Nephron progenitor cell (in vitro differentiated cells): ENCODE measurements around the gene DPF3.

ENCODE experiments used
- DNase-seq: peaks from one replicate; pipeline ENCODE4 v3.0.0; 2021
- H3K27ac Mint-ChIP-seq: 2 replicates; pipeline ENCODE4 v1.8.0; 2021; ENCODE audit warnings: mild to moderate bottlenecking, moderate library complexity, mixed read lengths
- H3K27me3 Mint-ChIP-seq: 2 replicates; pipeline ENCODE4 v1.8.0; 2021; ENCODE audit warnings: mild to moderate bottlenecking, low read depth, mixed read lengths; ENCODE audit not compliant: poor library complexity
- H3K36me3 Mint-ChIP-seq: 2 replicates; pipeline ENCODE4 v1.8.0; 2021; ENCODE audit warnings: low read depth, mixed read lengths
- H3K4me1 Mint-ChIP-seq: 2 replicates; pipeline ENCODE4 v1.8.0; 2021; ENCODE audit warnings: mixed read lengths
- H3K4me3 Mint-ChIP-seq: 2 replicates; pipeline ENCODE4 v1.8.0; 2021; ENCODE audit warnings: mild to moderate bottlenecking, moderate library complexity, mixed read lengths
- H3K9me3 Mint-ChIP-seq: 2 replicates; pipeline ENCODE4 v1.8.0; 2021; ENCODE audit warnings: mild to moderate bottlenecking, moderate library complexity, mixed read lengths
- CTCF ChIP-seq: fragments of 200-600 bp; sonication (generic); IDR thresholded peaks from 2 replicates; pipeline ENCODE4 v1.5.0; 2021; ENCODE audit warnings: antibody characterized with exemption

DPF3 gene

GRCh38 chr14:72800296-72800695, 93.6 kb downstream of the DPF3 start:
- Mint-ChIP-seq H3K4me1 (no peaks in the 10 kb centered on the region), H3K36me3 (peaks cover 44% of the 10 kb centered on the region), H3K9me3 (peaks cover 4% of the 10 kb centered on the region), H3K27me3 (peaks cover 2% of the 10 kb centered on the region), H3K4me3 (no peak overlapping the region), H3K27ac (no peak overlapping the region)
- DNase-seq: no peak
- TF ChIP-seq CTCF: no peak

GRCh38 chr14:72796935-72797334, 97.0 kb downstream of the DPF3 start:
- Mint-ChIP-seq H3K27me3 (no peaks in the 10 kb centered on the region), H3K4me3 (no peak overlapping the region), H3K4me1 (peaks cover 26% of the 10 kb centered on the region), H3K9me3 (peaks cover 4% of the 10 kb centered on the region), H3K27ac (peak overlapping the region; percentile 19), H3K36me3 (peaks cover 29% of the 10 kb centered on the region)
- no peak for DNase-seq
- TF ChIP-seq CTCF: no peak

- H3K4me3 Mint-ChIP-seq: no peak overlapping the region
- peaks cover 2% of the 10 kb centered on the region for H3K27me3 Mint-ChIP-seq
- no peak for TF ChIP-seq CTCF
- peaks cover 56% of the 10 kb centered on the region for H3K4me1 Mint-ChIP-seq
- DNase-seq: no peak
- H3K9me3 Mint-ChIP-seq: no peaks in the 10 kb centered on the region
- H3K27ac Mint-ChIP-seq: peak overlapping the region; percentile 28
- peaks cover 4% of the 10 kb centered on the region for H3K36me3 Mint-ChIP-seq
These were observed 100.6 kb downstream of the DPF3 start for GRCh38 chr14:72793156-72793939.

GRCh38 chr14:72792051-72792788, 101.7 kb downstream of the DPF3 start:
- Mint-ChIP-seq H3K4me3 (peak overlapping the region; percentile 56), H3K27me3 (peaks cover 2% of the 10 kb centered on the region), H3K9me3 (no peaks in the 10 kb centered on the region), H3K36me3 (peaks cover 4% of the 10 kb centered on the region), H3K4me1 (peaks cover 68% of the 10 kb centered on the region), H3K27ac (peak overlapping the region; percentile 13)
- DNase-seq: no peak
- no peak for TF ChIP-seq CTCF

- DNase-seq: no peak
- Mint-ChIP-seq H3K27ac (peak overlapping the region; percentile 41), H3K4me1 (peaks cover 77% of the 10 kb centered on the region), H3K9me3 (no peaks in the 10 kb centered on the region), H3K36me3 (peaks cover 4% of the 10 kb centered on the region), H3K27me3 (peaks cover 2% of the 10 kb centered on the region), H3K4me3 (no peak overlapping the region)
- no peak for TF ChIP-seq CTCF
These were observed 102.9 kb downstream of the DPF3 start for GRCh38 chr14:72790887-72791566.
